Stimulated activated CD4-positive, alpha-beta T cell treated with anti-CD3 and anti-CD28 coated beads, Interleukin-2, amount 100 ng/mL, for 48 hours (primary cell): ENCODE data around the gene CYLD.

ENCODE experiments used
- DNase-seq, 2 donors: peaks; one replicate each; pipeline ENCODE4 v3.0.0-alpha.2; 2020

CYLD gene

GRCh38 chr16:50711862-50712559 is 29.9 kb upstream of the CYLD start:
- DNase-seq, result no peak

- no peak for DNase-seq
These were observed 29.4 kb upstream of the CYLD start for GRCh38 chr16:50712560-50712898.

GRCh38 chr16:50712956-50713355 is 28.9 kb upstream of the CYLD start:
- no peak for DNase-seq

- DNase-seq, result no peak
These were observed 24.8 kb upstream of the CYLD start for GRCh38 chr16:50717091-50717490.

- no peak for DNase-seq
These were observed 24.4 kb upstream of the CYLD start for GRCh38 chr16:50717494-50717893.

GRCh38 chr16:50718061-50718760 is 23.7 kb upstream of the CYLD start:
- DNase-seq, result no peak

GRCh38 chr16:50718761-50719400 is 23.0 kb upstream of the CYLD start:
- DNase-seq, result no peak

- no peak for DNase-seq
These were observed 22.2 kb upstream of the CYLD start for GRCh38 chr16:50719401-50720337.

GRCh38 chr16:50721549-50722404 is 20.1 kb upstream of the CYLD start:
- DNase-seq, result no peak

- no peak for DNase-seq
These were observed 19.5 kb upstream of the CYLD start for GRCh38 chr16:50722405-50722737.

- no peak for DNase-seq
These were observed 18.9 kb upstream of the CYLD start for GRCh38 chr16:50722960-50723359.

- DNase-seq, result no peak
These were observed 17.6 kb upstream of the CYLD start for GRCh38 chr16:50724306-50724705.

- DNase-seq, result no peak
These were observed 10.5 kb upstream of the CYLD start for GRCh38 chr16:50731130-50731988.

- no peak for DNase-seq
These were observed 9.7 kb upstream of the CYLD start for GRCh38 chr16:50731989-50732832.

GRCh38 chr16:50733468-50733867 is 8.4 kb upstream of the CYLD start:
- no peak for DNase-seq

GRCh38 chr16:50735629-50736122 is 6.2 kb upstream of the CYLD start:
- no peak for DNase-seq

- DNase-seq, result no peak
These were observed 5.4 kb upstream of the CYLD start for GRCh38 chr16:50736448-50736847.

GRCh38 chr16:50737420-50737959 is 4.4 kb upstream of the CYLD start:
- DNase-seq, result no peak

- no peak for DNase-seq
These were observed 2.9 kb upstream of the CYLD start for GRCh38 chr16:50739031-50739430.

GRCh38 chr16:50740736-50741135 is 1.1 kb upstream of the CYLD start:
- DNase-seq, result no peak
